GM18505 (cell line): ENCODE data around the gene MOGAT1.
"Not testable (repeated sequence)": the region's sequence is repeated elsewhere in the genome, so short reads cannot be mapped to it uniquely, and the experiment has no call there.

Source experiments
- ATAC-seq: cut with Tn5 transposase; IDR thresholded peaks from one replicate; pipeline ENCODE4 v1.9.1; 2021; ENCODE audit not compliant: unreplicated experiment
- POLR2A ChIP-seq: IDR thresholded peaks from 4 replicates; pipeline ENCODE4 v1.6.1; 2011; ENCODE audit warnings: borderline replicate concordance; ENCODE audit not compliant: insufficient read depth, insufficient read length; ENCODE audit errors: extremely low read depth

Gene MOGAT1

GRCh38 chr2:222683805-222684204, 12.3 kb downstream of the MOGAT1 start:
- ATAC-seq: no peak

GRCh38 chr2:222686086-222686750, 14.8 kb downstream of the MOGAT1 start:
- ATAC-seq: no peak
- TF ChIP-seq POLR2A: no peak

More at GRCh38 chr2:222683805-222684204, 12.3 kb downstream of the MOGAT1 start:
- TF ChIP-seq POLR2A: no peak

- no peak for ATAC-seq
Measured at GRCh38 chr2:222688917-222689316, 17.5 kb downstream of the MOGAT1 start.

GRCh38 chr2:222689322-222689721, 17.9 kb downstream of the MOGAT1 start:
- no peak for TF ChIP-seq POLR2A
- ATAC-seq: no peak

More at GRCh38 chr2:222688917-222689316, 17.5 kb downstream of the MOGAT1 start:
- TF ChIP-seq POLR2A: no peak

- TF ChIP-seq POLR2A: no peak
- peak; percentile 91 for ATAC-seq
Measured at GRCh38 chr2:222690564-222691200, 19.2 kb downstream of the MOGAT1 start.

GRCh38 chr2:222693413-222693812, 22.0 kb downstream of the MOGAT1 start:
- not testable (repeated sequence) for ATAC-seq

- ATAC-seq: peak; percentile 60
- no peak for TF ChIP-seq POLR2A
Measured at GRCh38 chr2:222693837-222694236, 22.4 kb downstream of the MOGAT1 start.

GRCh38 chr2:222698276-222698675, 26.8 kb downstream of the MOGAT1 start:
- ATAC-seq: no peak
- no peak for TF ChIP-seq POLR2A

GRCh38 chr2:222701233-222701632, 29.8 kb downstream of the MOGAT1 start:
- no peak for TF ChIP-seq POLR2A
- ATAC-seq: no peak

- ATAC-seq: no peak
- TF ChIP-seq POLR2A: no peak
Measured at GRCh38 chr2:222701721-222702131, 30.3 kb downstream of the MOGAT1 start.

- ATAC-seq: no peak
- no peak for TF ChIP-seq POLR2A
Measured at GRCh38 chr2:222703091-222703490, 31.6 kb downstream of the MOGAT1 start.

- no peak for ATAC-seq
- TF ChIP-seq POLR2A: no peak
Measured at GRCh38 chr2:222703886-222704285, 32.4 kb downstream of the MOGAT1 start.

- ATAC-seq: no peak
- no peak for TF ChIP-seq POLR2A
Measured at GRCh38 chr2:222706616-222707015, 35.2 kb downstream of the MOGAT1 start.

- TF ChIP-seq POLR2A: no peak
- no peak for ATAC-seq
Measured at GRCh38 chr2:222707102-222707688, 35.7 kb downstream of the MOGAT1 start.
